Caco-2 (cell line): Measurements from ENCODE around the gene MEGF11. TPM values are rescaled to one million over a fixed set of nuclear protein-coding genes. Genes with fewer than 3 reads are reported as not detected.

Experiments
- BruUV-seq: library from RNA; stranded (reverse); fragments of 400-500 nt; replicated peaks from 2 replicates; lab custom pipeline; 2021; lab: Mats Ljungman, UMichigan
- CTCF ChIA-PET: fragments of 300-600 bp; sonication (Branson Sonifier 250); formaldehyde crosslinking; loops from one replicate; lab custom pipeline; 2022; ENCODE audit warnings: antibody characterized with exemption; lab: Charles Lee
- POLR2A ChIA-PET: fragments of 300-600 bp; sonication (Branson Sonifier 250); formaldehyde crosslinking; loops from one replicate; lab custom pipeline; 2022; ENCODE audit warnings: antibody characterized with exemption; lab: Charles Lee
- DNase-seq, 2 experiments: peaks; one replicate each; pipeline versions ENCODE4 v3.0.0 to v3.0.0-alpha.2; 2020 to 2022
- H3K27me3 ChIP-seq: replicated peaks from 2 replicates; pipeline ENCODE4 v1.6.0; 2011; ENCODE audit warnings: low read length; ENCODE audit not compliant: control insufficient read depth, insufficient read depth
- H3K36me3 ChIP-seq: 2 replicates; pipeline ENCODE4 v1.5.1; 2011; ENCODE audit warnings: low read length; ENCODE audit not compliant: control insufficient read depth, insufficient read depth
- H3K4me1 ChIP-seq: fragments of 250-450 bp; sonication (Bioruptor Pico); 2 replicates; pipeline ENCODE4 v1.5.1; 2020; ENCODE audit warnings: mild to moderate bottlenecking
- H3K4me3 ChIP-seq: 2 replicates; pipeline ENCODE4 v1.5.1; 2011; ENCODE audit warnings: low read depth, mild to moderate bottlenecking, control low read depth, low read length
- H3K9me3 ChIP-seq: fragments of 250-450 bp; sonication (Bioruptor Pico); 2 replicates; pipeline ENCODE4 v1.5.1; 2020; ENCODE audit warnings: mild to moderate bottlenecking, moderate library complexity
- H3K27ac Mint-ChIP-seq: one replicate; pipeline ENCODE4 v1.8.0; 2022; ENCODE audit warnings: mixed read lengths; ENCODE audit not compliant: unreplicated experiment
- H3K27me3 Mint-ChIP-seq: one replicate; pipeline ENCODE4 v1.8.0; 2022; ENCODE audit warnings: mixed read lengths; ENCODE audit not compliant: insufficient read depth, unreplicated experiment
- H3K36me3 Mint-ChIP-seq: one replicate; pipeline ENCODE4 v1.8.0; 2022; ENCODE audit warnings: mild to moderate bottlenecking, mixed read lengths; ENCODE audit not compliant: insufficient read depth, unreplicated experiment
- H3K4me1 Mint-ChIP-seq: one replicate; pipeline ENCODE4 v1.8.0; 2022; ENCODE audit warnings: low read depth, mixed read lengths; ENCODE audit not compliant: unreplicated experiment
- H3K4me3 Mint-ChIP-seq: one replicate; pipeline ENCODE4 v1.8.0; 2022; ENCODE audit warnings: mild to moderate bottlenecking, moderate library complexity, mixed read lengths; ENCODE audit not compliant: unreplicated experiment
- H3K9me3 Mint-ChIP-seq: one replicate; pipeline ENCODE4 v1.8.0; 2022; ENCODE audit warnings: mixed read lengths; ENCODE audit not compliant: unreplicated experiment
- intact Hi-C: fragments of 100-400 bp; cut with micrococcal nuclease; formaldehyde crosslinking; loops from one replicate; pipeline ENCODE4 v1.10.0; 2022; ENCODE audit not compliant: unreplicated experiment
- total RNA-seq: library from RNA; stranded (reverse); gene quantifications from 2 replicates; pipeline ENCODE4 v1.2.3, GENCODE V29; 2022
- TF ChIP-seq, protein P1 (sequence below), 2 experiments: fragments of 200-600 bp in 1 of 2; IDR thresholded peaks; 1 replicate in 1 of 2; 2 replicates in 1 of 2; pipeline versions ENCODE4 v1.5.1 to v1.8.0; 2011 to 2022; ENCODE audit warnings: antibody characterized with exemption in 1 of 2, control low read depth in 1 of 2, inconsistent platforms in 1 of 2, low read depth in 1 of 2, low read length in 1 of 2, mild to moderate bottlenecking in 1 of 2, moderate library complexity in 1 of 2; ENCODE audit not compliant: insufficient read depth in 1 of 2, severe bottlenecking in 1 of 2, unreplicated experiment in 1 of 2

MEGF11 gene
- total RNA-seq, 1 experiment from 2014 or later: 0.66 TPM

DNA sequence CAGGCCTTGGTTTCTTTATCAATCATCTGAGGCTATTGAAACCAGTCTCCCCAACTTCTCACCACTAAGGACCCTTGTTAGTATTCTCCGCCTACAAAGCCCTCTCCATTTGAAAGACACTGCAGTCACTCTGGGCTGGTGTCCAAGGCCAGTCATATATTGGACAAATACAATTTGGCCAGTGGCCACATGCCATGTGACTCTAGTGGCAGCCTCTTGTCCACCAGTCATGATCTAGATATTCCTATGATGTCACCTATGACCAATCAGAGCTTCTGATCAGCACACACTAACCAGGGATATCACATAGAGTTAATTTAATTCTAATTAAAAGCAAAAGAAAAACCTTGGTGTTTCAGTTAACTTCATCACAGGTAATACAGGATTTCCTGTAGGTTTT is 316.1 kb downstream of the MEGF11 start:
- POLR2A ChIA-PET: no interaction called here
- Mint-ChIP-seq H3K27ac (no peak overlapping the region), H3K27me3 (no peaks in the 10 kb centered on the region), H3K4me1 (no peaks in the 10 kb centered on the region), H3K9me3 (no peaks in the 10 kb centered on the region), H3K36me3 (no peaks in the 10 kb centered on the region), H3K4me3 (no peak overlapping the region)
- no peaks in the 10 kb centered on the region for H3K4me1 ChIP-seq
- DNase-seq: no peak
- H3K4me3 ChIP-seq: no peak overlapping the region
- BruUV-seq: no TSS peak
- CTCF ChIA-PET: no interaction called here
- no peaks in the 10 kb centered on the region for H3K36me3 ChIP-seq
- H3K9me3 ChIP-seq: no peaks in the 10 kb centered on the region
- H3K27me3 ChIP-seq: no peaks in the 10 kb centered on the region
- intact Hi-C loops: no loop called here
- TF ChIP-seq, protein P1, sequence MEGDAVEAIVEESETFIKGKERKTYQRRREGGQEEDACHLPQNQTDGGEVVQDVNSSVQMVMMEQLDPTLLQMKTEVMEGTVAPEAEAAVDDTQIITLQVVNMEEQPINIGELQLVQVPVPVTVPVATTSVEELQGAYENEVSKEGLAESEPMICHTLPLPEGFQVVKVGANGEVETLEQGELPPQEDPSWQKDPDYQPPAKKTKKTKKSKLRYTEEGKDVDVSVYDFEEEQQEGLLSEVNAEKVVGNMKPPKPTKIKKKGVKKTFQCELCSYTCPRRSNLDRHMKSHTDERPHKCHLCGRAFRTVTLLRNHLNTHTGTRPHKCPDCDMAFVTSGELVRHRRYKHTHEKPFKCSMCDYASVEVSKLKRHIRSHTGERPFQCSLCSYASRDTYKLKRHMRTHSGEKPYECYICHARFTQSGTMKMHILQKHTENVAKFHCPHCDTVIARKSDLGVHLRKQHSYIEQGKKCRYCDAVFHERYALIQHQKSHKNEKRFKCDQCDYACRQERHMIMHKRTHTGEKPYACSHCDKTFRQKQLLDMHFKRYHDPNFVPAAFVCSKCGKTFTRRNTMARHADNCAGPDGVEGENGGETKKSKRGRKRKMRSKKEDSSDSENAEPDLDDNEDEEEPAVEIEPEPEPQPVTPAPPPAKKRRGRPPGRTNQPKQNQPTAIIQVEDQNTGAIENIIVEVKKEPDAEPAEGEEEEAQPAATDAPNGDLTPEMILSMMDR (IDR thresholded peaks at IDR 0.05; ENCODE audit: insufficient read depth in 1 of 2, low read depth in 1 of 2, low read length in 1 of 2, severe bottlenecking in 1 of 2, unreplicated experiment in 1 of 2): no peak

DNA sequence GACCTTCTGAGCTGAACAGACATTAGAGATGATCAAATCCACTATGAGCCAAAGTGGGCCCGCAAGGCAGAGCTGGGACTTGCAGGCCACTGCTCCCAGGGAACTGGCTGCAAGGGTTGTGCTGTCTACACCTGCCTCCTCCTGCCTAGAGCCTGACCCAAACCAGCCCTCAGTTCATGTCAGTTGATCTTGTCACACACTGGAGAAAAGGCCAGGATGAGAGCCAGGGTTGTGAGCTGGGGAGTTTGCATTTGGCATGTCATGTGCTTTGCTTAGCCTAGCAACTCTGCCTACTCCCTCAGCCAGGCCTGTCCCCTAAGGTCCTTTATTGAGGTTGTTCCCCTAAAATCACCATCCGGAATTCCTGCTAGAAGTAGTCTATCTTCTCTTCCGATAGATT is 316.5 kb downstream of the MEGF11 start:
- no peaks in the 10 kb centered on the region for H3K27me3 ChIP-seq
- no peaks in the 10 kb centered on the region for H3K36me3 ChIP-seq
- POLR2A ChIA-PET: no interaction called here
- BruUV-seq: no TSS peak
- no peak for DNase-seq
- H3K4me3 ChIP-seq: no peak overlapping the region
- CTCF ChIA-PET: no interaction called here
- Mint-ChIP-seq H3K27ac (no peak overlapping the region), H3K9me3 (no peaks in the 10 kb centered on the region), H3K27me3 (no peaks in the 10 kb centered on the region), H3K4me3 (no peak overlapping the region), H3K4me1 (no peaks in the 10 kb centered on the region), H3K36me3 (no peaks in the 10 kb centered on the region)
- no peaks in the 10 kb centered on the region for H3K4me1 ChIP-seq
- intact Hi-C loops: no loop called here
- no peaks in the 10 kb centered on the region for H3K9me3 ChIP-seq
- TF ChIP-seq, protein P1 (IDR thresholded peaks at IDR 0.05; ENCODE audit: insufficient read depth in 1 of 2, low read depth in 1 of 2, low read length in 1 of 2, severe bottlenecking in 1 of 2, unreplicated experiment in 1 of 2): no peak

DNA sequence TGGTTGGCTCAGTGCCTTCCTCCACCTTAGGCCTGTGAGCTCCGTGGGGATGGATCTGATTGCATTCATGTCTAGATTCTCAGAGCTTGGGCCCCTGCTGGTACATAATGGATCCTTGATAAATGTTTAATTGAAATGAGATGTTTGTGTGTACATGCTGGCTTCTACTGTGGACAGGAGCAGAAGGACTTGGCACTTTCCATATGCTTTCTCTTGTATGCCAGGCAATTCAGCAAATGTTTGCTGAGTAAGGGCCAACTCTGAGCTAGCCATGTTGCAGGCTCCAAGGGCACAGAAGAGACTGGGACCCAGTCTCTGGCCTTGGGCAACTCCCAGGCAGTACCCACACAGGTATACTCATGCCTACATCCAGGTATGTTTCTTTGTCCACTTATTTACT is 317.3 kb downstream of the MEGF11 start:
- ChIA-PET CTCF (no interaction called here), POLR2A (no interaction called here)
- Histone ChIP-seq H3K4me3 (no peak overlapping the region), H3K9me3 (no peaks in the 10 kb centered on the region), H3K27me3 (no peaks in the 10 kb centered on the region), H3K36me3 (no peaks in the 10 kb centered on the region), H3K4me1 (no peaks in the 10 kb centered on the region)
- no TSS peak for BruUV-seq
- Mint-ChIP-seq H3K27me3 (no peaks in the 10 kb centered on the region), H3K36me3 (no peaks in the 10 kb centered on the region), H3K9me3 (no peaks in the 10 kb centered on the region), H3K4me3 (no peak overlapping the region), H3K27ac (no peak overlapping the region), H3K4me1 (no peaks in the 10 kb centered on the region)
- no peak for DNase-seq
- TF ChIP-seq, protein P1 (IDR thresholded peaks at IDR 0.05; ENCODE audit: insufficient read depth in 1 of 2, low read depth in 1 of 2, low read length in 1 of 2, severe bottlenecking in 1 of 2, unreplicated experiment in 1 of 2): no peak
- intact Hi-C loops: no loop called here
